ENCODE measurements around the gene POLR3G.

DNA sequence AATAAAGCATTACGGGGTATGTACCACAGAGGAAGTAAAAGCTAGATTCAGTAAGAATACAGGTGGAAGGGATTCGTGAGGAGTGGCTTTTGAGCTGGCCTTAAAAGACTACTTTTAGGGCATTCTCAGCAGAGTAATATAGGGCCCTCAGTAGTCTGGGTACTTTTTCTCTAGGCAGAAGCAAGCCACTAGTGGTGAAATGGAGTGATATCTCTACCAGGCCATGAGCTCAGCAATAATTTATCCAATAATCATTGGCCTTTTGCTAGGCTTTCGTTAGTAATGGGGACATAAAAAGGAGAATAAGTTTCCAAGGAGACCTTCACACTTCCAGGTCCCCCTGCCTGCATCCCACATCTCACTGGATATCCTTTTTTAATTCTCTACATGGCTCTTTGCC, 1.7 kb downstream of the POLR3G start:
- TF ChIP-seq POLR2A (IDR thresholded peaks at IDR 0.05; ENCODE audit: low read depth, low read length) = no peak
- no peak for TF ChIP-seq POLR2AphosphoS5 (IDR thresholded peaks at IDR 0.05; ENCODE audit: low read depth, low read length)
- TF ChIP-seq TAF1 (IDR thresholded peaks at IDR 0.05; ENCODE audit: low read depth, low read length) = no peak
- no peak for TF ChIP-seq POU2F2 (IDR thresholded peaks at IDR 0.05; ENCODE audit: low read depth, low read length)
- TF ChIP-seq SPI1 (IDR thresholded peaks at IDR 0.05; ENCODE audit: low read depth, low read length) = no peak

Data from GM12891 (cell line).